LNCaP clone FGC (cell line): Measurements from ENCODE around the gene NPHP1.
"Not testable (repeated sequence)": the region's sequence is repeated elsewhere in the genome, so short reads cannot be mapped to it uniquely, and the experiment has no call there.

Experiments used
- DNase-seq: peaks from one replicate; pipeline ENCODE4 v3.0.0-alpha.2; 2011; ENCODE audit warnings: low read depth
- H3K4me3 ChIP-seq: 2 replicates; pipeline ENCODE4 v1.5.1; 2011; ENCODE audit warnings: mild to moderate bottlenecking, low read depth, low read length, control low read depth
- CTCF ChIP-seq: IDR thresholded peaks from 2 replicates; pipeline ENCODE4 v1.5.1; 2012; ENCODE audit warnings: mild to moderate bottlenecking; ENCODE audit not compliant: control insufficient read depth, insufficient read depth; ENCODE audit errors: extremely low read depth

Gene NPHP1

DNA sequence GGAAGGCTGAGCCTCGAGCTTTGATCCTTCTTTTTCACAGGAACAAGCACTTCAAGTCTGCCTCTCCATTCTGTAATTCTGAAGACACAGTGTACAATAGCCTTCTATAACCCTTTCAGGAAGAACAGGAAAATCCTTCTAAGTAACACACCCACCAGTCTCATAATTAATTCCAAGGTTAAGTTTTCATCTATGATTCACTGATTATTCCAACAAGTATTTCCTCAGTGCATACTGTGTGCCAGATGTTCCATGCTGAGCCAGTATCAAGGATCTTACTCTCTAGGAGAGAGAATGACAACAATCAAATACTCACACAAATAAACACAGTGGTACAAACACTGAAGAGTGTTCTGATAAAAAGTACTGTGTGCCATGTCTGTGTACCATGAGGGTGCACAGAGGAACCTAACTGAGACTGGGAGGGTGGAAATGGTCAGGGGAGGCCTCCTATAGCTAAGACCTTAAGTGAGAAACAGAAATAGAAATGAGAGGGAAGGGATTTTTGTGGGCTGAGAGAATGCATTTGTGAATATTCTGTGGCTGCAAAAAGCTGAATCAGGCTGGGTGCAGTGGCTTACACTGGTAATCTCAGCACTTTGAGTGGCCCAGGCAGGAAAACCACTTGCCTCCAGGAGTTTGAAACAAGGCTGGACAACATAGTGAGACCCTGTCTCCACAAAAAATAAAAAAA is 14.8 kb upstream of the NPHP1 start:
- DNase-seq: no peak
- no peak for TF ChIP-seq CTCF
- no peak overlapping the region for H3K4me3 ChIP-seq

DNA sequence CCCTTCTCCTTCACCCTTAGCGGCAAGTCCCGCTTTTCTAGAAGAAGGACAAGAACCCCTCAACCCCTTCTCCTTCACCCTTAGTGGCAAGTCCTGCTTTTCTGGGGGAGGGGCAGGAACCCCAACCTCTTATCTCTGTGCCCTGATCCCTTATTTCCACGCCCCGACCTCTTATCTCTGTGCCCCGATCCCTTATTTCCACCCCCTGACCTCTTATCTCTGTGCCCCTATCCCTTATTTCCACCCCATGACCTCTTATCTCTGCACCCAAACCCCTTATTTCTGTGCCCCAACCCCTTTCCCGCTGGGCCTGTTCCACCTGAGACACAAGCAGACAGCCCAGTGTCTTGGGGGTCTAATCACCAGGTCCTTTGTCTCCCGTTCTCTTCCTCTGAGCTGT is 14.1 kb upstream of the NPHP1 start:
- not testable (repeated sequence) for H3K4me3 ChIP-seq, DNase-seq

DNA sequence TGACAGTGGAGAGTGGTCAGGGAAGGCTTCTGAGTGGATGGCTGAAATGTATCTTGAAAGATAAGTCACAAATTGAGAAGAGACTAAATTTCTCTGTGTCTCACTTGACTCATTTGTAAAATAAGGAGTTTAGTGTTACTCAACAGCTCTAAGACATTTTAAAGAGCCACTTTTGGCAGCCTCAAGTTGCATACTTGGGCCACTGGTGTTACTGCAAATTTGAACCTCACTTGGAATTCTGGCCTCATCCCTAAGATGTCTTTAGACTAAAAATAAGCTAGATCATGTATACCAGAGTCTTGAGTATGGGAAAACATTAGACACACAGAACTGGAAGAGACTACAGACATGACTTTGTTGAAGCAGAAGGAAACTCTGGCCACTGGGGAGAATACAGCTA is 12.0 kb upstream of the NPHP1 start:
- no peak for TF ChIP-seq CTCF
- DNase-seq: no peak
- H3K4me3 ChIP-seq: no peak overlapping the region

- H3K4me3 ChIP-seq: no peak overlapping the region
- no peak for TF ChIP-seq CTCF
- no peak for DNase-seq
Observed at GRCh38 chr2:110216199-110216598, 11.4 kb upstream of the NPHP1 start.

GRCh38 chr2:110215566-110216158 is 10.8 kb upstream of the NPHP1 start:
- DNase-seq: no peak
- TF ChIP-seq CTCF: no peak
- H3K4me3 ChIP-seq: no peak overlapping the region

GRCh38 chr2:110215091-110215490 is 10.3 kb upstream of the NPHP1 start:
- H3K4me3 ChIP-seq: no peak overlapping the region
- DNase-seq: no peak
- no peak for TF ChIP-seq CTCF

DNA sequence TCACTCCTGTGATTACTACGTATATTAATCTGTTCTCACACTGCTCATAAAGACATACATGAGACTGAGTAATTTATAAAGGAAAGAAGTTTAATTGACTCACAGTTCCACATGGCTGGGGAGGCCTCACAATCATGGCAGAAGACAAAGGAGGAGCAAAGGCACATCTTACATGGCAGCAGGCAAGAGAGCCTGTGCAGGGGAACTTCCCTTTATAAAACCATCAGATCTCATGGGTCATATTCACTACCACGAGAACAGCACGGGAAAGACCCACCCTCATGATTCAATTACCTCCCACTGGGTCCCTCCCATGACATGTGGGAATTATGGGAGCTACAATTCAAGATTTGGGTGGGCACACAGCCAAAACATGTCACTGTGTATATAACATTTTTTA is 8.7 kb upstream of the NPHP1 start:
- not testable (repeated sequence) for DNase-seq

DNA sequence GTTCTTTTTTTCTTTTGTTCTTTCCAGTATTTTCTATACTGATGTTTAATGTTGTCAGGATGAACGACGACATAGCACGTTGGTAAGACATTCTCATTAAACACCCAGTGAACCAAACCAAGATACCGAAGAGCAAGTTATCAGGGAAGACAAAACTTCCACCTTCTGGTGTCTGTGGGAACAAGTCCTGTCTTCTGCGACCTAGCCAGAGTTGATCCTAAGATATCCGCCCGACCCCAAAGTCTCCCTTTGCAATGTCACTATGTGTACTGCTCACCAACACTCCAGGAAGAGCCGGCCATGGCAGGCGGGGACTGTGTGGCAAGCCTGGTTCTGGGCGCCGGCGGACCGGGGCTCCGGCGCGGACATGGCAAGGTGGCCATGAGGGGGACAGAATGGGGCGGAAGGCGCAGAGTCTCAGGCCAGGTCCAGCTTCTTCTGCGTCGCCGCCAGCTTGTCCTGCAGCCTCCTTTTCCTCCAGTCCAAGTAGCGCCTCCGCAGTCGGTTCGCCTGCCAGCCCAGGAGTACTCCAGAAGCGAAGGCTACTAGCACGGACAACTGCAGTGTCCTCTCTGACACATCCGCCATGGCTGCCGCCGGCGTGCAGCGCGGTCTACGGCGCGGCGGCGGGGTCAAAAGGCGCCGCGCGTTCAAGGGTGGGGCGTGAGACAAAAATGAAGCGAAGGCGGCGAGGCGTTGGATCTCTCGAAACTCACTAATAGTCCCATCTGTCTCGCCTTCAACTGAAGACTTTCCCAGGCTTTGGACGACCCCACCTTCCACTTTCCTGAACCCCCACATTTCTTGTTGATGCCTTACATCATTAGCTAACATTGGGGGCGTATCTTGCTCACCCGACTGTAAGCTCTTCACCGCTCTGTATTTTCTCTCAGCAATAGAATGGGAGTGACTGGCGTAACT is 7.4 kb upstream of the NPHP1 start, which contains the start of gene MTLN:
Gene MTLN (minus strand): TSS at position 610 of the 921 bp plus-strand sequence. CDS start 22 bp downstream, at position 588.
- no peak for TF ChIP-seq CTCF
- peak within 1 kb of the TSS; percentile 67 for H3K4me3 ChIP-seq
- DNase-seq: no peak

More for the DNA sequence above, 8.7 kb upstream of the NPHP1 start:
- not testable (repeated sequence) for H3K4me3 ChIP-seq
